Trophoblast cell (in vitro differentiated cells and primary cell): ENCODE data around the gene FER. TPM values are rescaled to one million over a fixed set of nuclear protein-coding genes. Genes with fewer than 3 reads are reported as not detected.
"Not testable (repeated sequence)": the region's sequence is repeated elsewhere in the genome, so short reads cannot be mapped to it uniquely, and the experiment has no call there.

Experiments used
- DNase-seq, 2 donors: peaks; one replicate each; pipeline ENCODE4 v3.0.0-alpha.2; 2016
- H2AFZ ChIP-seq: 2 replicates; pipeline ENCODE4 v1.6.1; 2013; ENCODE audit warnings: low read length, moderate library complexity, mild to moderate bottlenecking; ENCODE audit not compliant: insufficient read depth, poor library complexity
- H2AK5ac ChIP-seq: 2 replicates; pipeline ENCODE4 v1.6.1; 2013; ENCODE audit warnings: mild to moderate bottlenecking, low read length
- H2BK120ac ChIP-seq: 2 replicates; pipeline ENCODE4 v1.6.1; 2013; ENCODE audit warnings: low read length, mild to moderate bottlenecking, moderate library complexity; ENCODE audit not compliant: insufficient read depth, poor library complexity
- H2BK12ac ChIP-seq: 2 replicates; pipeline ENCODE4 v1.6.1; 2013; ENCODE audit warnings: mild to moderate bottlenecking, low read length, moderate library complexity
- H2BK5ac ChIP-seq: 2 replicates; pipeline ENCODE4 v1.6.1; 2013; ENCODE audit warnings: low read length, low read depth, moderate library complexity, mild to moderate bottlenecking; ENCODE audit not compliant: poor library complexity
- H3K14ac ChIP-seq: 2 replicates; pipeline ENCODE4 v1.6.1; 2013; ENCODE audit warnings: mild to moderate bottlenecking, low read length
- H3K18ac ChIP-seq: 2 replicates; pipeline ENCODE4 v1.6.1; 2013; ENCODE audit warnings: mild to moderate bottlenecking, low read length
- H3K23ac ChIP-seq: 2 replicates; pipeline ENCODE4 v1.6.1; 2013; ENCODE audit warnings: low read length
- H3K27ac ChIP-seq: 2 replicates; pipeline ENCODE4 v1.5.1; 2013; ENCODE audit warnings: low read depth, mild to moderate bottlenecking, inconsistent platforms, low read length, moderate library complexity
- H3K27me3 ChIP-seq: 2 replicates; pipeline ENCODE4 v1.6.1; 2013; ENCODE audit warnings: inconsistent platforms, mild to moderate bottlenecking, low read length, moderate library complexity; ENCODE audit not compliant: insufficient read depth
- H3K36me3 ChIP-seq, 2 experiments: 1 replicate in 1 of 2; 2 replicates in 1 of 2; pipeline ENCODE4 v1.6.1; 2013; ENCODE audit warnings: low read length in 2 of 2, mild to moderate bottlenecking in 2 of 2, moderate library complexity in 1 of 2; ENCODE audit not compliant: insufficient read depth in 2 of 2, control insufficient read depth in 1 of 2
- H3K4ac ChIP-seq: 2 replicates; pipeline ENCODE4 v1.6.1; 2013; ENCODE audit warnings: low read depth, mild to moderate bottlenecking, low read length, moderate library complexity
- H3K4me1 ChIP-seq, 2 experiments: 1 replicate in 1 of 2; 2 replicates in 1 of 2; pipeline ENCODE4 v1.6.1; 2013; ENCODE audit warnings: low read length in 2 of 2, mild to moderate bottlenecking in 2 of 2, moderate library complexity in 1 of 2; ENCODE audit not compliant: insufficient read depth in 2 of 2, control insufficient read depth in 1 of 2
- H3K4me2 ChIP-seq: 2 replicates; pipeline ENCODE4 v1.6.1; 2013; ENCODE audit warnings: inconsistent platforms, mild to moderate bottlenecking, low read length, moderate library complexity
- H3K4me3 ChIP-seq: 2 replicates; pipeline ENCODE4 v1.5.1; 2013; ENCODE audit warnings: mild to moderate bottlenecking, low read depth, low read length, inconsistent platforms
- H3K79me1 ChIP-seq: one replicate; pipeline ENCODE4 v1.6.1; 2013; ENCODE audit warnings: low read length
- H3K79me2 ChIP-seq: 2 replicates; pipeline ENCODE4 v1.6.1; 2013; ENCODE audit warnings: low read length, mild to moderate bottlenecking; ENCODE audit not compliant: control insufficient read depth, insufficient read depth, poor library complexity
- H3K9ac ChIP-seq: 2 replicates; pipeline ENCODE4 v1.6.1; 2013; ENCODE audit warnings: mild to moderate bottlenecking, low read length
- H3K9me3 ChIP-seq: 2 replicates; pipeline ENCODE4 v1.6.1; 2013; ENCODE audit warnings: low read depth, mild to moderate bottlenecking, control low read depth, inconsistent platforms, low read length; ENCODE audit not compliant: insufficient read depth
- H4K12ac ChIP-seq: 2 replicates; pipeline ENCODE4 v1.6.1; 2013; ENCODE audit warnings: low read depth, mild to moderate bottlenecking, low read length, moderate library complexity
- H4K8ac ChIP-seq: 2 replicates; pipeline ENCODE4 v1.6.1; 2013; ENCODE audit warnings: low read depth, mild to moderate bottlenecking, low read length, moderate library complexity
- H4K91ac ChIP-seq: one replicate; pipeline ENCODE4 v1.6.1; 2013; ENCODE audit warnings: low read depth, mild to moderate bottlenecking, low read length, moderate library complexity
- WGBS: extraction: QIAGEN DNeasy Blood & Tissue Kit; methylation state at CpG from one replicate; pipeline ENCODE4 v1.1.7; 2013; ENCODE audit warnings: missing lambda C conversion rate; ENCODE audit not compliant: insufficient read length, insufficient coverage; ENCODE audit errors: extremely low coverage; 5-methylcytosine and 5-hydroxymethylcytosine counted together
- polyA plus RNA-seq: library from polyadenylated mRNA; stranded (reverse); fragments of 200-250 nt; gene quantifications from 2 replicates; pipeline ENCODE4 v1.2.3, GENCODE V29; 2013

FER gene
- polyA plus RNA-seq: 10.4 and 14.4 TPM in 2 replicates

DNA sequence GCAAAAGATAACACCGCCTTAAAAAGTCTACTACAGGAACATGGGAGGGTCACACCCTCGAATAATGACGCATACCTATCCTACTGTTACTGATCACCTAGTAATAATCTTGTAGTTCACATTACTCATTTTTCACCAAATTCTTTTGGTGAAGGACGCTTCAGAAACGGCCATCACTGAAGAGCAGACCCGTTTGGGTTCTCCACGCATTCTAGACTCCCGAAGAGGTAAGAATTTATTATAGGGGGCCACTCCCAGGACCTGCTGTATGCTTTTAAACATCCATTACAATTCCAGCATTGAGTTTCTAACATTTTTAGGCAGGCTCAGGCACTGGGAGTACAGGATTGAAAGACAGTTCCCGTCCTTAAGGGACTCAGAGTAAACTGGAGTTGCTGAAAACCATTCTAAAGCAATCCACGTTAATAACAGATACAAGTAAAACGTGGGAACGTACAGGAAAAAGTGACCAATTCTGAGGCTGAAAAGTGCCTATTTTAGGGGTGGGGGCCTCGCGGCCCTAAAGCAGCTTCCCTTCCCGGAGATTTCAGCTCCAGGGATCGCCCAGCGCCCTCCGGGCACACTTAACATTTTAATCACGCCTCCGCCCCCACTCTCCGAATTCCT, at the start of gene FER:
Gene FER, plus strand, starts transcription at position 124 of the 627 bp plus-strand sequence. CDS start 50,286 bp downstream, outside the sequence.
- Histone ChIP-seq H3K79me2 (peaks cover 12% of the 10 kb centered on the region), H3K14ac (peak within 1 kb of the TSS; percentile 100), H3K4ac (peak within 1 kb of the TSS; percentile 96), H3K27me3 (no peaks in the 10 kb centered on the region), H3K4me2 (peak within 1 kb of the TSS; percentile 82), H2BK120ac (peak within 1 kb of the TSS; percentile 94), H4K91ac (peak within 1 kb of the TSS; percentile 97), H3K27ac (peak within 1 kb of the TSS; percentile 99), H4K8ac (peak within 1 kb of the TSS; percentile 92), H2AFZ (peak within 1 kb of the TSS; percentile 86), H2AK5ac (peak within 1 kb of the TSS; percentile 46), H3K23ac (no peak within 1 kb of the TSS), H3K4me1 (peaks cover 3 to 4% of the 10 kb centered on the region in 2 experiments), H3K4me3 (peak within 1 kb of the TSS; percentile 82), H3K18ac (peak within 1 kb of the TSS; percentile 99), H2BK12ac (no peak within 1 kb of the TSS), H3K9ac (peak within 1 kb of the TSS; percentile 89), H4K12ac (peak within 1 kb of the TSS; percentile 92), H2BK5ac (peak within 1 kb of the TSS; percentile 96), H3K36me3 (no peaks in the 10 kb centered on the region), H3K9me3 (no peaks in the 10 kb centered on the region), H3K79me1 (peaks cover 24% of the 10 kb centered on the region)
- DNase-seq: peak; percentile 73 to 92
- no CpG with 5 or more reads among the region's 21 CpGs for WGBS

DNA sequence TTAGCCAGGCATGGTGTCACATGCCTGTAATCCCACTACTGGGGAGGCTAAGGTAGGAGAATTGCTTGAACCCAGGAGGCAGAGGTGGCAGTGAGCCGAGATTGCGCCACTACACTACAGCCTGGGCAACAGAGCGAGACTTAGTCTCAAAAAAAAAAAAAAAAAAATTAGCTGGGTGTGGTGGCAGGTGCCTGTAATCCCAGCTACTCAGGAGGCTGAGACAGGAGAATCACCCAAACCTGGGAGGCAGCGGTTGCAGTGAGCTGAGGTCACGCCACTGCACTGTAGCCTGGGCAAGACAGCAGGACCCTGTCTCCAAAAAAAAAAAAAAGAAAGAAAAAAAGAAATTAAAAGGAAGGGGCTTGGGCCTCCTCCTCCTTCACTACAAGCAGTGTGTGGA, 47.3 kb upstream of the FER start:
- H3K4me2 ChIP-seq, H3K27me3 ChIP-seq, H3K36me3 ChIP-seq, H2AFZ ChIP-seq, H4K12ac ChIP-seq, H4K8ac ChIP-seq, H3K27ac ChIP-seq, H3K79me1 ChIP-seq, H4K91ac ChIP-seq, H3K4ac ChIP-seq, H2BK5ac ChIP-seq, DNase-seq, H3K14ac ChIP-seq, H3K9ac ChIP-seq, H3K18ac ChIP-seq, H3K9me3 ChIP-seq, H3K23ac ChIP-seq, H2BK12ac ChIP-seq, H3K4me1 ChIP-seq, H3K4me3 ChIP-seq, H2AK5ac ChIP-seq, H2BK120ac ChIP-seq, H3K79me2 ChIP-seq: not testable (repeated sequence)
- WGBS: no CpG with 5 or more reads among the region's 5 CpGs

DNA sequence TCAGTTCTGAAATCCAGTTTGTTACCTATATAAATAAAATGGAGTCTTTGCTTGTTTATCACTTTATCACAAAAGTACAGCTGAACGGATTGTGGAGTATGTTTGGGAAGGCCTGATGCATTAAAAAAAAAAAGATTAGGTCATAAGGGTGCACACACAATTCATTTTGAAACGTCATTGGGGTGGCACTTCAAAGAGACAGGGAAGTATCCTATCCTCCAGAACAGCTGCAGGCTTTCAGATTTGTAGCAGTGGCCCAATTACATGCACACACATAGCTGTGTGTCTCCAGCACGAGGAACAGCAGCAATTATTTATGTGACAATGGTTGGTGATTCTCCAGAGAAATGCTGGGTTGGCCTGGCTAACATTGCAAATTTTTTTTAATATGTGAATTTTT, 46.8 kb upstream of the FER start:
- H3K27me3 ChIP-seq: no peaks in the 10 kb centered on the region
- no peak overlapping the region for H2AFZ ChIP-seq
- H3K4me1 ChIP-seq: no peaks in the 10 kb centered on the region
- H2AK5ac ChIP-seq: no peak overlapping the region
- WGBS: no CpG with 5 or more reads among the region's 3 CpGs
- H3K4me3 ChIP-seq: no peak overlapping the region
- no peak overlapping the region for H3K18ac ChIP-seq
- no peak overlapping the region for H3K27ac ChIP-seq
- H3K9me3 ChIP-seq: no peaks in the 10 kb centered on the region
- no peaks in the 10 kb centered on the region for H3K79me1 ChIP-seq
- DNase-seq: no peak
- no peak overlapping the region for H4K8ac ChIP-seq
- no peak overlapping the region for H3K23ac ChIP-seq
- H3K4ac ChIP-seq: no peak overlapping the region
- no peak overlapping the region for H2BK5ac ChIP-seq
- H3K14ac ChIP-seq: no peak overlapping the region
- no peaks in the 10 kb centered on the region for H3K36me3 ChIP-seq
- H3K79me2 ChIP-seq: no peaks in the 10 kb centered on the region
- no peak overlapping the region for H4K12ac ChIP-seq
- no peak overlapping the region for H3K9ac ChIP-seq
- H4K91ac ChIP-seq: no peak overlapping the region
- H2BK12ac ChIP-seq: no peak overlapping the region
- H2BK120ac ChIP-seq: no peak overlapping the region
- H3K4me2 ChIP-seq: no peak overlapping the region

DNA sequence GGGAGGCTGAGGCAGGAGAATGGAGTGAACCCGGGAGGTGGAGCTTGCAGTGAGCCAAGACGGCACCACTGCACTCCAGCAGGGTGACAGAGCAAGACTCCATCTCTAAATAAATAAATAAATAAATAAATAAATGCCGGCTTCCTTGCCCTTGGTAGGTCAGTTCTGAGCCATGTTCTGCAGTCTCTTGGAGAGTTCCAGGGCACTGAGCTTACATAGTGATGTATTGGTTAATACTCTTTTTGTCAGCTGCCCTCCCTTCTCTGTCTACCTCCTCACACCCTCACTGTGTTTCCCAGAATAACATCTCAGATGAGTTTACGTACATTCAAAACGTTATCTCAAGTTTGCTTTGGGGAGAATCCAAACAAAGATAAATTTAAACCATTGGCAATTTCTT, 45.2 kb upstream of the FER start:
- Histone ChIP-seq H4K8ac (no peak overlapping the region), H3K27me3 (no peaks in the 10 kb centered on the region), H3K18ac (no peak overlapping the region), H3K4me1 (no peaks in the 10 kb centered on the region), H2AK5ac (no peak overlapping the region), H3K79me2 (no peaks in the 10 kb centered on the region), H2BK5ac (no peak overlapping the region), H3K9me3 (no peaks in the 10 kb centered on the region), H3K23ac (no peak overlapping the region), H3K79me1 (no peaks in the 10 kb centered on the region), H3K27ac (no peak overlapping the region), H4K12ac (no peak overlapping the region), H3K4me2 (no peak overlapping the region), H3K14ac (no peak overlapping the region), H2AFZ (no peak overlapping the region), H4K91ac (no peak overlapping the region), H3K36me3 (no peaks in the 10 kb centered on the region), H3K9ac (no peak overlapping the region), H3K4me3 (no peak overlapping the region), H2BK120ac (no peak overlapping the region), H3K4ac (no peak overlapping the region), H2BK12ac (no peak overlapping the region)
- WGBS: no CpG with 5 or more reads among the region's 5 CpGs
- DNase-seq: no peak
